Activated CD4-positive, alpha-beta memory T cell treated with anti-CD3 and anti-CD28 coated beads, Interleukin-2, amount 10 ng/mL, durations not matched to agents 7 days and 5 days (primary cell): ENCODE results near the gene SOX6. TPM values are rescaled to one million over a fixed set of nuclear protein-coding genes. Genes with fewer than 3 reads are reported as not detected.

Experiments
- CTCF ChIA-PET: fragments of 350-600 bp; sonication (Branson Sonifier 250); formaldehyde crosslinking; loops from one replicate; lab custom pipeline; 2021; ENCODE audit warnings: antibody characterized with exemption, inconsistent platforms; lab: Charles Lee
- POLR2A ChIA-PET: fragments of 350-600 bp; sonication (Branson Sonifier 250); formaldehyde crosslinking; loops from one replicate; lab custom pipeline; 2021; ENCODE audit warnings: antibody characterized with exemption; lab: Charles Lee
- DNase-seq: peaks from one replicate; pipeline ENCODE4 v3.0.0-alpha.2; 2020
- H3K27ac Mint-ChIP-seq: one replicate; pipeline ENCODE4 v1.8.0; 2021; ENCODE audit warnings: mild to moderate bottlenecking, mixed read lengths
- H3K27me3 Mint-ChIP-seq: one replicate; pipeline ENCODE4 v1.8.0; 2021; ENCODE audit warnings: mixed read lengths
- H3K36me3 Mint-ChIP-seq: one replicate; pipeline ENCODE4 v1.8.0; 2021; ENCODE audit warnings: low read depth, mixed read lengths
- H3K4me1 Mint-ChIP-seq: one replicate; pipeline ENCODE4 v1.8.0; 2021; ENCODE audit warnings: mixed read lengths
- H3K4me3 Mint-ChIP-seq: one replicate; pipeline ENCODE4 v1.8.0; 2021; ENCODE audit warnings: mild to moderate bottlenecking, mixed read lengths
- H3K9me3 Mint-ChIP-seq: one replicate; pipeline ENCODE4 v1.8.0; 2021; ENCODE audit warnings: mixed read lengths
- total RNA-seq, 2 experiments: library from RNA; stranded (reverse); gene quantifications; one replicate each; pipeline ENCODE4 v1.2.3, GENCODE V29; 2021

SOX6 gene
- total RNA-seq, 2 experiments from 2014 or later: not detected

- Mint-ChIP-seq H3K4me1 (no peaks in the 10 kb centered on the region), H3K36me3 (no peaks in the 10 kb centered on the region), H3K27ac (no peak overlapping the region), H3K27me3 (no peaks in the 10 kb centered on the region), H3K9me3 (peaks cover 5% of the 10 kb centered on the region), H3K4me3 (no peak overlapping the region)
- ChIA-PET CTCF (no interaction called here), POLR2A (no interaction called here)
- no peak for DNase-seq
These were observed 2.4 kb upstream of the SOX6 start for GRCh38 chr11:16358726-16359125.

GRCh38 chr11:16357775-16358174 is 1.4 kb upstream of the SOX6 start:
- Mint-ChIP-seq H3K9me3 (peaks cover 5% of the 10 kb centered on the region), H3K4me3 (no peak overlapping the region), H3K27ac (no peak overlapping the region), H3K4me1 (no peaks in the 10 kb centered on the region), H3K27me3 (no peaks in the 10 kb centered on the region), H3K36me3 (no peaks in the 10 kb centered on the region)
- ChIA-PET CTCF (no interaction called here), POLR2A (no interaction called here)
- no peak for DNase-seq

- POLR2A ChIA-PET: no interaction called here
- Mint-ChIP-seq H3K36me3 (no peaks in the 10 kb centered on the region), H3K9me3 (peaks cover 2% of the 10 kb centered on the region), H3K27me3 (no peaks in the 10 kb centered on the region), H3K27ac (no peak overlapping the region), H3K4me3 (no peak overlapping the region), H3K4me1 (no peaks in the 10 kb centered on the region)
- DNase-seq: no peak
- CTCF ChIA-PET: no interaction called here
These were observed 531 bp upstream of the SOX6 start for GRCh38 chr11:16356761-16357393.

GRCh38 chr11:16352707-16353106 is 3.6 kb downstream of the SOX6 start:
- CTCF ChIA-PET: no interaction called here
- Mint-ChIP-seq H3K9me3 (no peaks in the 10 kb centered on the region), H3K27me3 (no peaks in the 10 kb centered on the region), H3K4me1 (no peaks in the 10 kb centered on the region), H3K4me3 (no peak overlapping the region), H3K27ac (no peak overlapping the region), H3K36me3 (no peaks in the 10 kb centered on the region)
- no peak for DNase-seq
- POLR2A ChIA-PET: no interaction called here

- Mint-ChIP-seq H3K4me3 (no peak overlapping the region), H3K9me3 (no peaks in the 10 kb centered on the region), H3K27ac (no peak overlapping the region), H3K36me3 (no peaks in the 10 kb centered on the region), H3K27me3 (no peaks in the 10 kb centered on the region), H3K4me1 (no peaks in the 10 kb centered on the region)
- no peak for DNase-seq
- CTCF ChIA-PET: no interaction called here
- POLR2A ChIA-PET: no interaction called here
These were observed 6.2 kb downstream of the SOX6 start for GRCh38 chr11:16350125-16350524.

- H3K4me1 Mint-ChIP-seq: no peaks in the 10 kb centered on the region
- no peaks in the 10 kb centered on the region for H3K9me3 Mint-ChIP-seq
- no peak for DNase-seq
- CTCF ChIA-PET: no interaction called here
- no peak overlapping the region for H3K4me3 Mint-ChIP-seq
- H3K27me3 Mint-ChIP-seq: no peaks in the 10 kb centered on the region
- no peaks in the 10 kb centered on the region for H3K36me3 Mint-ChIP-seq
- H3K27ac Mint-ChIP-seq: no peak overlapping the region
- POLR2A ChIA-PET: no interaction called here
These were observed 8.2 kb downstream of the SOX6 start for GRCh38 chr11:16347928-16348685.

GRCh38 chr11:16346975-16347374 is 9.4 kb downstream of the SOX6 start:
- Mint-ChIP-seq H3K9me3 (no peaks in the 10 kb centered on the region), H3K4me1 (no peaks in the 10 kb centered on the region), H3K27me3 (no peaks in the 10 kb centered on the region), H3K36me3 (no peaks in the 10 kb centered on the region), H3K27ac (no peak overlapping the region), H3K4me3 (no peak overlapping the region)
- ChIA-PET POLR2A (no interaction called here), CTCF (no interaction called here)
- DNase-seq: no peak

- no peak overlapping the region for H3K4me3 Mint-ChIP-seq
- no peaks in the 10 kb centered on the region for H3K4me1 Mint-ChIP-seq
- H3K36me3 Mint-ChIP-seq: no peaks in the 10 kb centered on the region
- ChIA-PET CTCF (no interaction called here), POLR2A (no interaction called here)
- no peaks in the 10 kb centered on the region for H3K27me3 Mint-ChIP-seq
- peaks cover 2% of the 10 kb centered on the region for H3K9me3 Mint-ChIP-seq
- H3K27ac Mint-ChIP-seq: no peak overlapping the region
- no peak for DNase-seq
These were observed 14.5 kb downstream of the SOX6 start for GRCh38 chr11:16341853-16342252.

- H3K4me3 Mint-ChIP-seq: no peak overlapping the region
- no peaks in the 10 kb centered on the region for H3K27me3 Mint-ChIP-seq
- no peak for DNase-seq
- ChIA-PET POLR2A (no interaction called here), CTCF (no interaction called here)
- H3K4me1 Mint-ChIP-seq: no peaks in the 10 kb centered on the region
- peaks cover 2% of the 10 kb centered on the region for H3K9me3 Mint-ChIP-seq
- H3K27ac Mint-ChIP-seq: no peak overlapping the region
- no peaks in the 10 kb centered on the region for H3K36me3 Mint-ChIP-seq
These were observed 18.0 kb downstream of the SOX6 start for GRCh38 chr11:16338393-16338792.

GRCh38 chr11:16337421-16338213 is 18.7 kb downstream of the SOX6 start:
- no peak overlapping the region for H3K27ac Mint-ChIP-seq
- H3K27me3 Mint-ChIP-seq: no peaks in the 10 kb centered on the region
- no peak overlapping the region for H3K4me3 Mint-ChIP-seq
- ChIA-PET POLR2A (no interaction called here), CTCF (no interaction called here)
- no peaks in the 10 kb centered on the region for H3K4me1 Mint-ChIP-seq
- H3K9me3 Mint-ChIP-seq: peaks cover 2% of the 10 kb centered on the region
- DNase-seq: no peak
- no peaks in the 10 kb centered on the region for H3K36me3 Mint-ChIP-seq

- Mint-ChIP-seq H3K36me3 (no peaks in the 10 kb centered on the region), H3K4me3 (no peak overlapping the region), H3K27ac (no peak overlapping the region), H3K27me3 (no peaks in the 10 kb centered on the region), H3K4me1 (no peaks in the 10 kb centered on the region), H3K9me3 (peaks cover 2% of the 10 kb centered on the region)
- ChIA-PET POLR2A (no interaction called here), CTCF (no interaction called here)
- DNase-seq: no peak
These were observed 19.6 kb downstream of the SOX6 start for GRCh38 chr11:16336721-16337120.

- Mint-ChIP-seq H3K36me3 (no peaks in the 10 kb centered on the region), H3K4me3 (no peak overlapping the region), H3K4me1 (no peaks in the 10 kb centered on the region), H3K9me3 (peaks cover 2% of the 10 kb centered on the region), H3K27ac (no peak overlapping the region), H3K27me3 (no peaks in the 10 kb centered on the region)
- DNase-seq: no peak
- ChIA-PET CTCF (no interaction called here), POLR2A (no interaction called here)
These were observed 20.1 kb downstream of the SOX6 start for GRCh38 chr11:16336204-16336603.

- Mint-ChIP-seq H3K4me1 (no peaks in the 10 kb centered on the region), H3K36me3 (no peaks in the 10 kb centered on the region), H3K27me3 (no peaks in the 10 kb centered on the region), H3K9me3 (peaks cover 2% of the 10 kb centered on the region), H3K4me3 (no peak overlapping the region), H3K27ac (no peak overlapping the region)
- POLR2A ChIA-PET: no interaction called here
- CTCF ChIA-PET: no interaction called here
- DNase-seq: no peak
These were observed 20.9 kb downstream of the SOX6 start for GRCh38 chr11:16335236-16335962.
